Breast epithelium (tissue), 3 donors: ENCODE data around the gene TPST2.

Source experiments
- CTCF ChIP-seq, 3 donors: fragments of 450-650 bp; IDR thresholded peaks; one replicate each; pipeline ENCODE4 v1.5.1; 2016 to 2017; ENCODE audit warnings: antibody characterized with exemption in 3 of 3, mild to moderate bottlenecking in 3 of 3, moderate library complexity in 3 of 3
- POLR2A ChIP-seq: fragments of 450-650 bp; IDR thresholded peaks from one replicate; pipeline ENCODE4 v1.6.1; 2016; ENCODE audit warnings: antibody characterized with exemption, mild to moderate bottlenecking, moderate library complexity
- POLR2AphosphoS5 ChIP-seq, 3 donors: sonication (generic); formaldehyde crosslinking; IDR thresholded peaks; one replicate each; pipeline ENCODE4 v1.6.1; 2017; ENCODE audit warnings: antibody characterized with exemption in 3 of 3

GRCh38 chr22:26604368-26604767 is 14.4 kb upstream of the TPST2 start:
- no peak for TF ChIP-seq CTCF (IDR thresholded peaks at IDR 0.05)
- no peak for TF ChIP-seq POLR2AphosphoS5 (IDR thresholded peaks at IDR 0.05)
- TF ChIP-seq POLR2A: no peak
